Colonic mucosa (tissue), 4 donors: ENCODE measurements around the gene SPDYE6. TPM values are rescaled to one million over a fixed set of nuclear protein-coding genes. Genes with fewer than 3 reads are reported as not detected.

Experiments used
- DNase-seq: peaks from one replicate; pipeline ENCODE4 v3.0.0-alpha.2; 2020
- H3K27ac ChIP-seq: fragments of 200-600 bp; one replicate; pipeline ENCODE4 v1.8.0; 2021
- H3K27me3 ChIP-seq: fragments of 200-600 bp; one replicate; pipeline ENCODE4 v1.8.0; 2021
- H3K36me3 ChIP-seq: fragments of 200-600 bp; one replicate; pipeline ENCODE4 v1.8.0; 2021
- H3K4me1 ChIP-seq: fragments of 200-600 bp; one replicate; pipeline ENCODE4 v1.8.0; 2021; ENCODE audit warnings: mild to moderate bottlenecking
- H3K4me3 ChIP-seq: fragments of 200-600 bp; one replicate; pipeline ENCODE4 v1.8.0; 2021
- H3K9ac ChIP-seq, 2 donors: one replicate each; pipeline ENCODE4 v1.7.0; 2013; ENCODE audit warnings: control low read depth in 2 of 2, low read depth in 2 of 2, low read length in 2 of 2
- H3K9me3 ChIP-seq: fragments of 200-600 bp; one replicate; pipeline ENCODE4 v1.8.0; 2021
- CTCF ChIP-seq: fragments of 200-600 bp; IDR thresholded peaks from one replicate; pipeline ENCODE4 v1.8.0; 2022; ENCODE audit warnings: antibody characterized with exemption, mild to moderate bottlenecking
- intact Hi-C: fragments of 100-400 bp; cut with DNase I; formaldehyde crosslinking; loops from one replicate; pipeline ENCODE4 v1.14.1; 2022
- total RNA-seq, 2 donors: library from RNA; stranded (reverse); fragmentation: NEBNext Ultra II Directional in 1 of 2; extraction: Animal tissue kit (Norgen Biotek cat#: 25700) in 1 of 2; gene quantifications; one replicate each; pipeline ENCODE4 v1.2.1, GENCODE V29; 2021
- donor health status: healthy.
- donor health status: DM: no; HTN: no; CAD: no.
- donor health status: DM: no; HTN: no; CAD: no.

Gene SPDYE6
- total RNA-seq, 2 donors from 2014 or later, result not detected

- Histone ChIP-seq H3K36me3 (no peaks in the 10 kb centered on the region), H3K27me3 (no peaks in the 10 kb centered on the region), H3K4me1 (no peaks in the 10 kb centered on the region), H3K9me3 (no peaks in the 10 kb centered on the region), H3K4me3 (no peak overlapping the region), H3K9ac (no peak overlapping the region), H3K27ac (no peak overlapping the region)
- intact Hi-C loops, result no loop called here
- TF ChIP-seq CTCF, result no peak
- DNase-seq, result no peak
Measured at GRCh38 chr7:102320601-102321350, 35.5 kb downstream of the SPDYE6 start.

- Histone ChIP-seq H3K27ac (no peak overlapping the region), H3K27me3 (no peaks in the 10 kb centered on the region)
Measured at GRCh38 chr7:102320181-102320580, 36.1 kb downstream of the SPDYE6 start.

GRCh38 chr7:102319671-102320070, 36.6 kb downstream of the SPDYE6 start:
- intact Hi-C loops, result no loop called here

More at GRCh38 chr7:102320181-102320580, 36.1 kb downstream of the SPDYE6 start:
- Histone ChIP-seq H3K4me1 (no peaks in the 10 kb centered on the region), H3K9ac (no peak overlapping the region), H3K9me3 (no peaks in the 10 kb centered on the region), H3K4me3 (no peak overlapping the region), H3K36me3 (no peaks in the 10 kb centered on the region)
- no peak for DNase-seq
- intact Hi-C loops, result no loop called here
- no peak for TF ChIP-seq CTCF

GRCh38 chr7:102318482-102318971, 37.7 kb downstream of the SPDYE6 start:
- Histone ChIP-seq H3K27me3 (no peaks in the 10 kb centered on the region), H3K9me3 (no peaks in the 10 kb centered on the region), H3K27ac (no peak overlapping the region), H3K4me3 (no peak overlapping the region), H3K4me1 (no peaks in the 10 kb centered on the region), H3K9ac (no peak overlapping the region), H3K36me3 (no peaks in the 10 kb centered on the region)
- intact Hi-C loops, result no loop called here
- no peak for DNase-seq
- no peak for TF ChIP-seq CTCF

More at GRCh38 chr7:102319671-102320070, 36.6 kb downstream of the SPDYE6 start:
- TF ChIP-seq CTCF, result no peak
- Histone ChIP-seq H3K27ac (no peak overlapping the region), H3K4me3 (no peak overlapping the region), H3K9ac (no peak overlapping the region), H3K36me3 (no peaks in the 10 kb centered on the region), H3K9me3 (no peaks in the 10 kb centered on the region), H3K27me3 (no peaks in the 10 kb centered on the region), H3K4me1 (no peaks in the 10 kb centered on the region)
- DNase-seq, result no peak

GRCh38 chr7:102317231-102318059, 38.8 kb downstream of the SPDYE6 start:
- H3K27me3 ChIP-seq, result no peaks in the 10 kb centered on the region
- no peak overlapping the region for H3K27ac ChIP-seq
- no peaks in the 10 kb centered on the region for H3K4me1 ChIP-seq
- no peaks in the 10 kb centered on the region for H3K36me3 ChIP-seq
- intact Hi-C loops, result no loop called here
- H3K9me3 ChIP-seq, result no peaks in the 10 kb centered on the region
- no peak for DNase-seq
- no peak overlapping the region for H3K9ac ChIP-seq
- no peak for TF ChIP-seq CTCF
- H3K4me3 ChIP-seq, result no peak overlapping the region
